Neuronal stem cell (in vitro differentiated cells): ENCODE measurements around the gene CKS2.
"Not testable (repeated sequence)": the region's sequence is repeated elsewhere in the genome, so short reads cannot be mapped to it uniquely, and the experiment has no call there.

Experiments
- DNase-seq: peaks from one replicate; pipeline ENCODE4 v3.0.0-alpha.2; 2013; ENCODE audit warnings: low spot score
- H2AFZ ChIP-seq: one replicate; pipeline ENCODE4 v1.6.1; 2013; ENCODE audit warnings: mild to moderate bottlenecking, low read length, inconsistent platforms
- H2AK5ac ChIP-seq: 2 replicates; pipeline ENCODE4 v1.6.1; 2013; ENCODE audit warnings: low read depth, mild to moderate bottlenecking, inconsistent platforms, low read length, moderate library complexity, mixed read lengths
- H2BK120ac ChIP-seq: 2 replicates; pipeline ENCODE4 v1.6.1; 2013; ENCODE audit warnings: low read depth, mild to moderate bottlenecking, inconsistent platforms, low read length, moderate library complexity, mixed read lengths
- H2BK12ac ChIP-seq: one replicate; pipeline ENCODE4 v1.6.1; 2013; ENCODE audit warnings: low read length, inconsistent platforms
- H2BK15ac ChIP-seq: 2 replicates; pipeline ENCODE4 v1.6.1; 2013; ENCODE audit warnings: mild to moderate bottlenecking, low read length, inconsistent platforms, mixed read lengths
- H2BK5ac ChIP-seq: one replicate; pipeline ENCODE4 v1.6.1; 2013; ENCODE audit warnings: inconsistent platforms, mild to moderate bottlenecking, low read length, moderate library complexity
- H3K14ac ChIP-seq: one replicate; pipeline ENCODE4 v1.6.1; 2013; ENCODE audit warnings: low read length, inconsistent platforms
- H3K18ac ChIP-seq: 2 replicates; pipeline ENCODE4 v1.6.1; 2013; ENCODE audit warnings: low read length, inconsistent platforms
- H3K23ac ChIP-seq: 2 replicates; pipeline ENCODE4 v1.6.1; 2013; ENCODE audit warnings: low read depth, mild to moderate bottlenecking, mixed read lengths, low read length, inconsistent platforms; ENCODE audit not compliant: poor library complexity
- H3K27ac ChIP-seq: replicated peaks from 3 replicates; pipeline ENCODE4 v1.5.1; 2013; ENCODE audit warnings: low read length, inconsistent platforms
- H3K27me3 ChIP-seq, 3 experiments: 2 replicates each; pipeline ENCODE4 v1.6.1; 2013; ENCODE audit warnings: low read length in 3 of 3, mild to moderate bottlenecking in 2 of 3, inconsistent platforms in 1 of 3, low read depth in 1 of 3, mixed read lengths in 1 of 3, moderate library complexity in 1 of 3; ENCODE audit not compliant: control insufficient read depth in 3 of 3, insufficient read depth in 3 of 3
- H3K36me3 ChIP-seq, 2 donors: replicated peaks in 1 of 2; 2 replicates each; pipeline ENCODE4 v1.6.1; 2013; ENCODE audit warnings: low read length in 2 of 2; ENCODE audit not compliant: control insufficient read depth in 2 of 2, insufficient read depth in 2 of 2
- H3K4ac ChIP-seq: 2 replicates; pipeline ENCODE4 v1.6.1; 2013; ENCODE audit warnings: inconsistent platforms, mild to moderate bottlenecking, low read length, moderate library complexity
- H3K4me1 ChIP-seq, 2 donors: 1 replicate in 1 of 2; 2 replicates in 1 of 2; pipeline ENCODE4 v1.6.1; 2013; ENCODE audit warnings: low read length in 2 of 2, low read depth in 1 of 2; ENCODE audit not compliant: control insufficient read depth in 2 of 2, insufficient read depth in 1 of 2
- H3K4me2 ChIP-seq: one replicate; pipeline ENCODE4 v1.6.1; 2013; ENCODE audit warnings: mild to moderate bottlenecking, low read length, inconsistent platforms; ENCODE audit not compliant: insufficient read depth, poor library complexity, severe bottlenecking
- H3K4me3 ChIP-seq, 2 donors: 2 replicates each; pipeline ENCODE4 v1.5.1; 2013; ENCODE audit warnings: low read length in 2 of 2, mild to moderate bottlenecking in 2 of 2, inconsistent platforms in 1 of 2, moderate library complexity in 1 of 2
- H3K79me1 ChIP-seq: one replicate; pipeline ENCODE4 v1.6.1; 2013; ENCODE audit warnings: low read depth, mild to moderate bottlenecking, inconsistent platforms, low read length, moderate library complexity
- H3K9ac ChIP-seq: one replicate; pipeline ENCODE4 v1.6.1; 2013; ENCODE audit warnings: mild to moderate bottlenecking, low read depth, low read length, inconsistent platforms; ENCODE audit not compliant: poor library complexity
- H3K9me3 ChIP-seq, 2 donors: replicated peaks in 1 of 2; 2 replicates each; pipeline versions ENCODE3 to v1.6.1; 2013; ENCODE audit warnings: low read length in 2 of 2, mild to moderate bottlenecking in 2 of 2, inconsistent platforms in 1 of 2, low read depth in 1 of 2, mixed read lengths in 1 of 2, moderate library complexity in 1 of 2; ENCODE audit not compliant: control insufficient read depth in 2 of 2, insufficient read depth in 1 of 2
- H4K8ac ChIP-seq: one replicate; pipeline ENCODE4 v1.6.1; 2013; ENCODE audit warnings: low read depth, mild to moderate bottlenecking, inconsistent platforms, low read length, moderate library complexity
- H4K91ac ChIP-seq: one replicate; pipeline ENCODE4 v1.6.1; 2013; ENCODE audit warnings: low read length, low read depth, mild to moderate bottlenecking, inconsistent platforms; ENCODE audit not compliant: poor library complexity
- WGBS, 2 donors: extraction: QIAGEN DNeasy Blood & Tissue Kit; methylation state at CpG; one replicate each; pipeline ENCODE4 v1.1.7; 2013; ENCODE audit warnings: missing lambda C conversion rate in 2 of 2, mixed read lengths in 1 of 2; ENCODE audit not compliant: insufficient read length in 2 of 2, insufficient replicate concordance in 1 of 2; ENCODE audit errors: extremely low coverage in 2 of 2; 5-methylcytosine and 5-hydroxymethylcytosine counted together

The CKS2 gene

DNA sequence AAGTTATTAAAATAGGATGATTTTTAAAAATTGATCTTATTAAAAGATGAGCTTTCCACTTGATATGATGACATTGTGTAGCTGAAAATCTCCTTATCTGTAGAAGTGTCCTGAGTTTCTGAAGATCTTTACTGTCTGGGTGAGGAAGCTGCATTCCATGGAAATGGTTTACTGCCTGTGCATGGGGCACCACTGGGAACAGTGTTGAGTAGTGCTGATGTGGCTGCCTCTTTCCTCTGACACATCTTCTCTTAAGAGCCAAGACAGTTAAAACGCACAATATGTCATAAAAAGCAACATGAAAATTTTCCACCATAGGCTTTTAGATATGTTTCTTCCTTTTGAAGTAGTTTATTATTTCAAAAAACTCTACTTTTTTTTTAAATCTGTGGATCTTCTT is 32.0 kb downstream of the CKS2 start:
- Histone ChIP-seq H3K9ac (no peak overlapping the region), H3K4ac (no peak overlapping the region), H2BK5ac (no peak overlapping the region), H3K36me3 (peaks cover 33 to 100% of the 10 kb centered on the region in 2 donors), H3K27ac (no peak overlapping the region), H4K8ac (no peak overlapping the region), H4K91ac (no peak overlapping the region), H3K27me3 (no peaks in the 10 kb centered on the region), H2BK15ac (no peak overlapping the region), H3K4me3 (no peak overlapping the region), H3K4me2 (no peak overlapping the region), H3K4me1 (no peaks in the 10 kb centered on the region), H3K9me3 (peaks cover 0 to 23% of the 10 kb centered on the region in 2 donors), H2AFZ (no peak overlapping the region), H3K23ac (no peak overlapping the region), H2BK120ac (no peak overlapping the region), H3K14ac (no peak overlapping the region), H3K18ac (no peak overlapping the region), H2AK5ac (no peak overlapping the region), H2BK12ac (no peak overlapping the region), H3K79me1 (no peaks in the 10 kb centered on the region)
- DNase-seq, result no peak
- WGBS, 2 donors, result no CpG with 5 or more reads among the region's 1 CpG

DNA sequence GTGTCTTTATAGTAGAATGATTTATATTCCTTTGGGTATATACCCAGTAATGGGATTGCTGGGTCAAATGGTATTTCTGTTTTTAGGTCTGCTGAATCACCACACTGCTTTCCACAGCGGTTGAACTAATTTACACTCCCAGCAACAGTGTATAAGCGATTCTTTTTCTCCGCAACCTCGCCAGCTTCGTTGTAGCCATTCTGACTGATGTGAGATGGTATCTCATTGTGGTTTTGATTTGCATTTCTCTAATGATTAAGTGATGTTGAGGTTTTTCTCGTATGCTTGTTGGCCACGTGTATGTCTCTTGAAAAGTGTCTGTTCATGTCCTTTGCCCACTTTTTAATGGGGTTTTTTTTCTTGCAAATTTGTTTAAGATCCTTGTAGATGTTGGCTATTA is 32.8 kb downstream of the CKS2 start:
- not testable (repeated sequence) for H3K4me3 ChIP-seq, H2BK120ac ChIP-seq, H3K14ac ChIP-seq, H2AK5ac ChIP-seq, DNase-seq, H4K8ac ChIP-seq, H2BK15ac ChIP-seq, H3K4me1 ChIP-seq, H3K4ac ChIP-seq, H3K27ac ChIP-seq, H3K4me2 ChIP-seq, H3K23ac ChIP-seq, H3K18ac ChIP-seq, H4K91ac ChIP-seq, H2AFZ ChIP-seq, H2BK5ac ChIP-seq, H3K9ac ChIP-seq, H2BK12ac ChIP-seq, H3K27me3 ChIP-seq, H3K79me1 ChIP-seq
- WGBS, 2 donors, result no CpG with 5 or more reads among the region's 7 CpGs
- H3K36me3 ChIP-seq, result peaks cover 39 to 100% of the 10 kb centered on the region in 2 donors
- peaks cover 0 to 23% of the 10 kb centered on the region in 2 donors for H3K9me3 ChIP-seq

DNA sequence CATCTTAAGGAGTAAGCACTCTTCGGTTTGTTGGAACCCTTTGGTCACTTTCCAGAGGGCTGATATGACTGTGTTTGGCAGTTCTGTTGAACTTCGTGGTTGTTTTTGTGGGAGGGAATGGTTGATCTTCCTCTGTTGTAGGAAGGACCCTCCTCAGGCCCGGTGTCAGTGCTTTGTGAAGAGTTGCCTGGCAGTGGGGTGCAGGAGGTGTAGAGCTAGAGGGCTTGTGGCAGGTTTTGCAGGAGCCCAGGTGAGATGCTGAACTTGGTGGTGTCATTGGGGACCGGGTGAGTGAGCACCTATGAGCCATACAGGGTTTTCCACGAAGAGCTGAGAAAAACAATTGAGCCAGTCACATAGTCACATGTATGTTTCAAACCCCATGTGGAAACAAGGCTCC is 34.5 kb downstream of the CKS2 start:
- no peak overlapping the region for H2BK120ac ChIP-seq
- H2AK5ac ChIP-seq, result no peak overlapping the region
- H3K27ac ChIP-seq, result no peak overlapping the region
- H3K79me1 ChIP-seq, result no peaks in the 10 kb centered on the region
- H3K9ac ChIP-seq, result no peak overlapping the region
- no peak overlapping the region for H2AFZ ChIP-seq
- no peak overlapping the region for H3K23ac ChIP-seq
- H3K27me3 ChIP-seq, result no peaks in the 10 kb centered on the region
- WGBS, 2 donors, result no CpG with 5 or more reads among the region's 5 CpGs
- peaks cover 44 to 100% of the 10 kb centered on the region in 2 donors for H3K36me3 ChIP-seq
- H3K4me3 ChIP-seq, result no peak overlapping the region
- H2BK12ac ChIP-seq, result no peak overlapping the region
- no peak overlapping the region for H3K14ac ChIP-seq
- H2BK5ac ChIP-seq, result no peak overlapping the region
- no peak overlapping the region for H4K8ac ChIP-seq
- H3K4ac ChIP-seq, result no peak overlapping the region
- peaks cover 0 to 23% of the 10 kb centered on the region in 2 donors for H3K9me3 ChIP-seq
- no peak overlapping the region for H3K18ac ChIP-seq
- H4K91ac ChIP-seq, result no peak overlapping the region
- H3K4me2 ChIP-seq, result no peak overlapping the region
- no peaks in the 10 kb centered on the region for H3K4me1 ChIP-seq
- H2BK15ac ChIP-seq, result no peak overlapping the region
- DNase-seq, result no peak

DNA sequence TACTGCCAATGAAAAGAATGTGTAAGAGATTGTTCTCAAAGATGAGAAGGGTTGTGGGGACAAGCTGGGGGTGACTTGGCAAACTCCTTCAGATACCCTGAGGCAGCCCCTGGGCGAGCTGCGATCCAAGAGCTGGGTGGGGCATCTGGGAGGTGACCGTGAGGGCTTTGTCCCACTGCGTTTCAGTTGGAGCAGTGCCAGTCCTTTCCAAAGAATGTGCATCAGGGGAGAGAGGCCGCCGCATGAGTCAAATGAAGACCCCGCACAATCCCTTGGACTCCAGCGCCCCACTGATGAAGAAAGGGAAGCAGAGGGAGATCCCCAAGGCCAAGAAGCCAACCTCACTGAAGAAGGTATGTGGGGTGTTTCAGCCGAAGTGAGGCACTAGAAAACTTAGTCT is 35.7 kb downstream of the CKS2 start:
- H3K14ac ChIP-seq, result no peak overlapping the region
- H4K8ac ChIP-seq, result no peak overlapping the region
- no peaks in the 10 kb centered on the region for H3K27me3 ChIP-seq
- H2BK5ac ChIP-seq, result no peak overlapping the region
- no peak overlapping the region for H2AFZ ChIP-seq
- H3K9me3 ChIP-seq, result peaks cover 0 to 14% of the 10 kb centered on the region in 2 donors
- H3K9ac ChIP-seq, result no peak overlapping the region
- peaks cover 53 to 100% of the 10 kb centered on the region in 2 donors for H3K36me3 ChIP-seq
- no peaks in the 10 kb centered on the region for H3K79me1 ChIP-seq
- no peak overlapping the region for H2BK120ac ChIP-seq
- H2BK12ac ChIP-seq, result no peak overlapping the region
- H3K4ac ChIP-seq, result no peak overlapping the region
- no peak overlapping the region for H3K18ac ChIP-seq
- no peak overlapping the region for H2AK5ac ChIP-seq
- H4K91ac ChIP-seq, result no peak overlapping the region
- H3K4me2 ChIP-seq, result no peak overlapping the region
- no peak overlapping the region for H3K23ac ChIP-seq
- no peak overlapping the region for H3K27ac ChIP-seq
- DNase-seq, result no peak
- no peak overlapping the region for H3K4me3 ChIP-seq
- no peak overlapping the region for H2BK15ac ChIP-seq
- H3K4me1 ChIP-seq, result no peaks in the 10 kb centered on the region
- no CpG with 5 or more reads among the region's 9 CpGs for WGBS, 2 donors
